Measurements from ENCODE around the gene NCOA7.
"Not testable (repeated sequence)": the region's sequence is repeated elsewhere in the genome, so short reads cannot be mapped to it uniquely, and the experiment has no call there.

Gene NCOA7

DNA sequence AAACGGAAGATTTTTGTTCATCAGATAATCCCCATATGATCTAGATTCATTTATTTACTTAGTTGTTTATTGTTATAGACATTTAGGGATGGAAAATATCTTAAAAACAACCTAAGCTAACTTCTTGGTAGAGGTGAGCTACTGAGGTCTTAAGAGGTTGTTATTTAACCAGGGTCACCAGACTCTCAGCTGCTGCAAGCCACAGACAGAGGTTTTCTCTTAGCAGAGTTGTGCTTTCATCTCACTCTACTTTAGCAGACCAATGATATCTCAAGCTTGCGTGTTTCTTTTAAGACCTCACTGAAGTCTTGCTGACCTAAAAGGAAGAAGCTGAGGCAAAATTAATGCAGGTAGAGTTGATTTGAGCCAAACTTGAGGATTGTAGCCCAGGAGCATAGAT lies 43.6 kb downstream of the NCOA7 start:
- Histone ChIP-seq H3K9ac (ENCODE audit: low read length) (no peak overlapping the region), H3K9me3 (ENCODE audit: low read length) (no peaks in the 10 kb centered on the region), H3K27me3 (ENCODE audit: control insufficient read depth in 1 of 2, insufficient read depth in 2 of 2, low read length in 2 of 2) (no peaks in the 10 kb centered on the region), H3K4me3 (ENCODE audit: low read depth in 1 of 2, low read length in 2 of 2) (no peak overlapping the region), H3K36me3 (ENCODE audit: insufficient read depth, low read length) (no peaks in the 10 kb centered on the region), H3K4me1 (ENCODE audit: insufficient read depth, low read length) (peaks cover 7% of the 10 kb centered on the region), H3K27ac (ENCODE audit: low read depth, low read length) (peak overlapping the region; percentile 1)

- Histone ChIP-seq H3K27me3 (ENCODE audit: control insufficient read depth in 1 of 2, insufficient read depth in 2 of 2, low read length in 2 of 2) (no peaks in the 10 kb centered on the region), H3K4me1 (ENCODE audit: insufficient read depth, low read length) (peaks cover 7% of the 10 kb centered on the region), H3K4me3 (ENCODE audit: low read depth in 1 of 2, low read length in 2 of 2) (no peak overlapping the region), H3K9ac (ENCODE audit: low read length) (no peak overlapping the region), H3K9me3 (ENCODE audit: low read length) (no peaks in the 10 kb centered on the region), H3K27ac (ENCODE audit: low read depth, low read length) (no peak overlapping the region), H3K36me3 (ENCODE audit: insufficient read depth, low read length) (no peaks in the 10 kb centered on the region)
These were observed 44.5 kb downstream of the NCOA7 start for GRCh38 chr6:125835221-125835744.

DNA sequence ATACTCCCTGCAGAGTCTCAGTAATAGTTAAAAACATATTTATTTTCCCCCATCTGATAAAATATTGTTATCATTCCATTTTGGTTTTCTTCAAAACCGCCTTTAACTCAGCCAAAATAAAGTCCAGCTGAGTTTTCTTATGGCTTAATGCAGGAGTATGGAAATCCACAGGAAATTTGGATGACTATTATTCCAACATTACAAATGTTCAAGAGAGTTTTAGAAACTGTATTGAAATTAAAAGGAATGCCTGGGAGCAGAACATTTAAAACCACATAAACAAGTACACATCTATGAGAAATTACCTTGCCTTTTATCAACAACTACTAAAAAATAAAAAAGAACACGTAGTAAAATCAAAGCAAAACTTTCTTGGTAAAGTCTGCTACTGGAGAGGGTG lies 45.7 kb downstream of the NCOA7 start:
- Histone ChIP-seq H3K36me3 (ENCODE audit: insufficient read depth, low read length) (no peaks in the 10 kb centered on the region), H3K4me1 (ENCODE audit: insufficient read depth, low read length) (peaks cover 7% of the 10 kb centered on the region), H3K27ac (ENCODE audit: low read depth, low read length) (no peak overlapping the region), H3K9me3 (ENCODE audit: low read length) (no peaks in the 10 kb centered on the region), H3K4me3 (ENCODE audit: low read depth in 1 of 2, low read length in 2 of 2) (no peak overlapping the region), H3K27me3 (ENCODE audit: control insufficient read depth in 1 of 2, insufficient read depth in 2 of 2, low read length in 2 of 2) (no peaks in the 10 kb centered on the region), H3K9ac (ENCODE audit: low read length) (no peak overlapping the region)

DNA sequence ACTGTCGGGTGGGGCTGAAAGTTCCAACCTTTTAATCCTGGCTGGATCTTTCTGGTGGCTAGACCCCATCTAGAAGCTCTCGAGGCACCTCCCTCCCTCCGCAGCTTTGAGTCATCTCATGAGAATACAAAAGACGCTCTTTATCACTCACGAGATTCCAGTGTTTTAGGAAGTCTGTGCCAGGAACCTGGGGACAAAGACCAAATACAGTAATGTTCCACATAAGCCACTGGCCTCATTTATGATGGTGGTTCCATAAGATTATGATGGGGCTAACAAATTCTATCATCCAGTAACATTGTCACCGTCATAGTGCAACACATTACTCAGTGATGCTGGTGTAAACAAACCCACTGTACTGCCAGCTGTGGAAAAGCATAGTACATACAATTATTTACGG lies 48.7 kb downstream of the NCOA7 start:
- Histone ChIP-seq H3K9me3 (ENCODE audit: low read length) (no peaks in the 10 kb centered on the region), H3K36me3 (ENCODE audit: insufficient read depth, low read length) (no peaks in the 10 kb centered on the region), H3K27ac (ENCODE audit: low read depth, low read length) (no peak overlapping the region), H3K4me3 (ENCODE audit: low read depth in 1 of 2, low read length in 2 of 2) (no peak overlapping the region), H3K4me1 (ENCODE audit: insufficient read depth, low read length) (peaks cover 5% of the 10 kb centered on the region), H3K27me3 (ENCODE audit: control insufficient read depth in 1 of 2, insufficient read depth in 2 of 2, low read length in 2 of 2) (no peaks in the 10 kb centered on the region), H3K9ac (ENCODE audit: low read length) (no peak overlapping the region)

- no peak overlapping the region for H3K27ac ChIP-seq (ENCODE audit: low read depth, low read length)
- no peaks in the 10 kb centered on the region for H3K36me3 ChIP-seq (ENCODE audit: insufficient read depth, low read length)
- H3K9ac ChIP-seq (ENCODE audit: low read length) = no peak overlapping the region
- no peaks in the 10 kb centered on the region for H3K9me3 ChIP-seq (ENCODE audit: low read length)
- no peaks in the 10 kb centered on the region for H3K27me3 ChIP-seq (ENCODE audit: control insufficient read depth in 1 of 2, insufficient read depth in 2 of 2, low read length in 2 of 2)
- peaks cover under 1% of the 10 kb centered on the region for H3K4me1 ChIP-seq (ENCODE audit: insufficient read depth, low read length)
- no peak overlapping the region for H3K4me3 ChIP-seq (ENCODE audit: low read depth in 1 of 2, low read length in 2 of 2)
These were observed 49.1 kb downstream of the NCOA7 start for GRCh38 chr6:125839879-125840278.

- H3K9me3 ChIP-seq (ENCODE audit: low read length) = no peaks in the 10 kb centered on the region
- H3K27me3 ChIP-seq (ENCODE audit: control insufficient read depth in 1 of 2, insufficient read depth in 2 of 2, low read length in 2 of 2) = no peaks in the 10 kb centered on the region
- no peaks in the 10 kb centered on the region for H3K4me1 ChIP-seq (ENCODE audit: insufficient read depth, low read length)
- H3K36me3 ChIP-seq (ENCODE audit: insufficient read depth, low read length) = no peaks in the 10 kb centered on the region
- H3K27ac ChIP-seq (ENCODE audit: low read depth, low read length) = no peak overlapping the region
- no peak overlapping the region for H3K9ac ChIP-seq (ENCODE audit: low read length)
- H3K4me3 ChIP-seq (ENCODE audit: low read depth in 1 of 2, low read length in 2 of 2) = no peak overlapping the region
These were observed 50.8 kb downstream of the NCOA7 start for GRCh38 chr6:125841356-125842090.

- no peak overlapping the region for H3K27ac ChIP-seq (ENCODE audit: low read depth, low read length)
- no peaks in the 10 kb centered on the region for H3K36me3 ChIP-seq (ENCODE audit: insufficient read depth, low read length)
- no peaks in the 10 kb centered on the region for H3K27me3 ChIP-seq (ENCODE audit: control insufficient read depth in 1 of 2, insufficient read depth in 2 of 2, low read length in 2 of 2)
- H3K4me3 ChIP-seq (ENCODE audit: low read depth in 1 of 2, low read length in 2 of 2) = no peak overlapping the region
- no peak overlapping the region for H3K9ac ChIP-seq (ENCODE audit: low read length)
- H3K9me3 ChIP-seq (ENCODE audit: low read length) = no peaks in the 10 kb centered on the region
- no peaks in the 10 kb centered on the region for H3K4me1 ChIP-seq (ENCODE audit: insufficient read depth, low read length)
These were observed 51.4 kb downstream of the NCOA7 start for GRCh38 chr6:125842091-125842626.

DNA sequence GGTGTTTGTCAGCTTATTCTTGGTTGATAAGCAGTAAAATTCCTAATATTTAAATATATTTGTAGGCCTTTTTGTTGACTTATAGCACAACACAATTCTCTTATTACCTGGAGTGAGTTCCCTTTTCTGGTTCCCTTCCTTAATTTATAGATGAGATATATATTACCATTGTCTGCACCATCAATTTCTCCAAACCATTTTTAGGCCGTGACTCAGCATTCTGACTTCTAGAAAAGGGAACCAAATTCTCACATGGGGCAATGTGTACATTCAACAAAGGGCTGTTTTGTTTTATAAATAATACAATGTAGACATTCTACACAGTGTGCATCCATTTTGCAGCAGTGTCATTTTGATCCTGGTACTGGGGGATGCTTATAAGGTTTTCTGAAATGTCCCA lies 52.8 kb downstream of the NCOA7 start:
- Histone ChIP-seq H3K27ac (ENCODE audit: low read depth, low read length) (no peak overlapping the region), H3K4me3 (ENCODE audit: low read depth in 1 of 2, low read length in 2 of 2) (no peak overlapping the region), H3K36me3 (ENCODE audit: insufficient read depth, low read length) (no peaks in the 10 kb centered on the region)

GRCh38 chr6:125844989-125845388 lies 54.2 kb downstream of the NCOA7 start:
- H3K9me3 ChIP-seq (ENCODE audit: low read length) = no peaks in the 10 kb centered on the region
- H3K27ac ChIP-seq (ENCODE audit: low read depth, low read length) = no peak overlapping the region
- no peak overlapping the region for H3K4me3 ChIP-seq (ENCODE audit: low read depth in 1 of 2, low read length in 2 of 2)
- H3K4me1 ChIP-seq (ENCODE audit: insufficient read depth, low read length) = no peaks in the 10 kb centered on the region
- H3K36me3 ChIP-seq (ENCODE audit: insufficient read depth, low read length) = no peaks in the 10 kb centered on the region
- no peak overlapping the region for H3K9ac ChIP-seq (ENCODE audit: low read length)
- H3K27me3 ChIP-seq (ENCODE audit: control insufficient read depth in 1 of 2, insufficient read depth in 2 of 2, low read length in 2 of 2) = no peaks in the 10 kb centered on the region

More for the DNA sequence above, 52.8 kb downstream of the NCOA7 start:
- no peaks in the 10 kb centered on the region for H3K27me3 ChIP-seq (ENCODE audit: control insufficient read depth in 1 of 2, insufficient read depth in 2 of 2, low read length in 2 of 2)
- H3K9ac ChIP-seq (ENCODE audit: low read length) = no peak overlapping the region
- no peaks in the 10 kb centered on the region for H3K4me1 ChIP-seq (ENCODE audit: insufficient read depth, low read length)
- H3K9me3 ChIP-seq (ENCODE audit: low read length) = no peaks in the 10 kb centered on the region

GRCh38 chr6:125846292-125847024 lies 55.7 kb downstream of the NCOA7 start:
- Histone ChIP-seq H3K4me3 (ENCODE audit: low read depth in 1 of 2, low read length in 2 of 2) (no peak overlapping the region), H3K27ac (ENCODE audit: low read depth, low read length) (no peak overlapping the region), H3K27me3 (ENCODE audit: control insufficient read depth in 1 of 2, insufficient read depth in 2 of 2, low read length in 2 of 2) (no peaks in the 10 kb centered on the region), H3K9ac (ENCODE audit: low read length) (no peak overlapping the region), H3K9me3 (ENCODE audit: low read length) (no peaks in the 10 kb centered on the region), H3K36me3 (ENCODE audit: insufficient read depth, low read length) (no peaks in the 10 kb centered on the region), H3K4me1 (ENCODE audit: insufficient read depth, low read length) (no peaks in the 10 kb centered on the region)

- H3K27ac ChIP-seq (ENCODE audit: low read depth, low read length); H3K27me3 ChIP-seq (ENCODE audit: control insufficient read depth in 1 of 2, insufficient read depth in 2 of 2, low read length in 2 of 2); H3K36me3 ChIP-seq (ENCODE audit: insufficient read depth, low read length); H3K9me3 ChIP-seq (ENCODE audit: low read length); H3K4me3 ChIP-seq (ENCODE audit: low read depth in 1 of 2, low read length in 2 of 2); H3K4me1 ChIP-seq (ENCODE audit: insufficient read depth, low read length); H3K9ac ChIP-seq (ENCODE audit: low read length): not testable (repeated sequence)
These were observed 57.5 kb downstream of the NCOA7 start for GRCh38 chr6:125848286-125848685.
